Adrenal gland (tissue), 12 donors: ENCODE results near the gene COMMD1. TPM values are rescaled to one million over a fixed set of nuclear protein-coding genes. Genes with fewer than 3 reads are reported as not detected.

Experiments used
- DNase-seq, 7 donors: peaks; one replicate each; pipeline ENCODE4 v3.0.0-alpha.2; 2019 to 2020
- H3K27ac ChIP-seq, 5 donors: fragments of 200-600 bp; sonication (generic) in 4 of 5; 1 replicate in 3 of 5; 2 replicates in 2 of 5; pipeline versions ENCODE4 v1.5.1 to v1.8.0; 2016 to 2020; ENCODE audit warnings: mild to moderate bottlenecking in 1 of 5
- H3K27me3 ChIP-seq: fragments of 200-600 bp; 2 replicates; pipeline ENCODE4 v1.8.0; 2021
- H3K36me3 ChIP-seq, 2 donors: fragments of 200-600 bp; replicated peaks in 1 of 2; 1 replicate in 1 of 2; 2 replicates in 1 of 2; pipeline versions ENCODE4 v1.5.1 to v1.8.0; 2018 to 2022
- H3K4me1 ChIP-seq, 2 donors: fragments of 200-600 bp; replicated peaks in 1 of 2; 1 replicate in 1 of 2; 2 replicates in 1 of 2; pipeline versions ENCODE4 v1.5.1 to v1.8.0; 2018 to 2021
- H3K4me3 ChIP-seq, 4 donors: fragments of 200-600 bp; sonication (generic) in 3 of 4; one replicate each; pipeline ENCODE4 v1.5.1; 2016 to 2018
- H3K9me3 ChIP-seq, 3 donors: fragments of 200-600 bp; sonication (generic) in 1 of 3; replicated peaks in 1 of 3; 1 replicate in 2 of 3; 2 replicates in 1 of 3; pipeline versions ENCODE4 v1.5.1 to v1.8.0; 2016 to 2021
- CTCF ChIP-seq, 6 experiments: fragments of 450-650 bp in 4 of 6; fragments of 200-600 bp in 2 of 6; sonication (generic) in 1 of 6; IDR thresholded peaks; 1 replicate in 5 of 6; 2 replicates in 1 of 6; pipeline versions ENCODE4 v1.5.1 to v1.8.0; 2016 to 2021; ENCODE audit warnings: antibody characterized with exemption in 6 of 6, mild to moderate bottlenecking in 2 of 6, moderate library complexity in 1 of 6
- POLR2A ChIP-seq, 2 donors: fragments of 450-650 bp; IDR thresholded peaks; one replicate each; pipeline ENCODE4 v1.6.1; 2017; ENCODE audit warnings: antibody characterized with exemption in 2 of 2, mild to moderate bottlenecking in 2 of 2, moderate library complexity in 1 of 2
- WGBS, 4 donors: extraction: QIAGEN DNeasy Blood & Tissue Kit in 2 of 4; methylation state at CpG; one replicate each; pipeline versions ENCODE4 v1.1.5 to v1.1.7; 2013 to 2017; 5-methylcytosine and 5-hydroxymethylcytosine counted together
- intact Hi-C, 2 donors: fragments of 100-400 bp; cut with DNase I; formaldehyde crosslinking; loops; one replicate each; pipeline versions ENCODE4 v1.14.1 to v1.15.0; 2022 to 2023
- polyA plus RNA-seq, 3 donors: library from polyadenylated mRNA; stranded (reverse); fragments of 200-250 nt in 2 of 3; fragments of 350-450 nt in 1 of 3; fragmentation: Illumina TruSeq in 1 of 3; extraction: RNeasy Lipid Tissue Mini Kit (QIAGEN cat#74804) in 1 of 3; gene quantifications; one replicate each; pipeline ENCODE4 v1.2.3, GENCODE V29; 2013 to 2014
- total RNA-seq, 9 donors: library from RNA; depleted of rRNA in 4 of 9; stranded (reverse); fragments of >200 nt in 4 of 9; fragments of 120-200 nt in 1 of 9; fragmentation: NEBNext Ultra II Directional in 1 of 9; extraction: Animal tissue kit (Norgen Biotek cat#: 25700) in 1 of 9; gene quantifications; one replicate each; pipeline versions ENCODE4 v1.1.0 to v1.2.4, GENCODE V29; 2013 to 2023
- donor health status: healthy with polysubstance abuse.
- donor health status: Bipolar disorder and iron deficiency.
- donor health status: DM: yes; HTN: yes; CAD: no.
- donor health status: DM: no; HTN: no; CAD: no.
- donor health status: DM: no; HTN: no; CAD: no.
- donor health status: DM: yes; HTN: yes; CAD: no.

The COMMD1 gene
- total and polyA plus RNA-seq, 12 donors, result 35.5 to 89.9 (median 55.4) TPM

- Histone ChIP-seq H3K27me3 (no peaks in the 10 kb centered on the region), H3K4me1 (no peaks in the 10 kb centered on the region), H3K9me3 (no peaks in the 10 kb centered on the region), H3K27ac (no peak overlapping the region), H3K4me3 (no peak overlapping the region), H3K36me3 (no peaks in the 10 kb centered on the region)
- WGBS, 4 donors, result 89 to 92% (median 91%) methylated on average over 10 of the region's 10 CpGs
- TF ChIP-seq POLR2A (IDR thresholded peaks at IDR 0.05) (no peak), CTCF (IDR thresholded peaks at IDR 0.05) (no peak)
- intact Hi-C loops, result no loop called here
- DNase-seq, result no peak
Measured at GRCh38 chr2:62099523-62100175, 194.2 kb downstream of the COMMD1 start.

- no peak overlapping the region for H3K4me3 ChIP-seq
- no peaks in the 10 kb centered on the region for H3K36me3 ChIP-seq
- DNase-seq, result no peak
- H3K27me3 ChIP-seq, result no peaks in the 10 kb centered on the region
- no peaks in the 10 kb centered on the region for H3K9me3 ChIP-seq
- no peaks in the 10 kb centered on the region for H3K4me1 ChIP-seq
- intact Hi-C loops, result no loop called here
- H3K27ac ChIP-seq, result no peak overlapping the region
- 89 to 98% (median 94%) methylated on average over 2 of the region's 2 CpGs for WGBS, 4 donors
- TF ChIP-seq CTCF (IDR thresholded peaks at IDR 0.05), result no peak
- no peak for TF ChIP-seq POLR2A (IDR thresholded peaks at IDR 0.05)
Measured at GRCh38 chr2:62101886-62102285, 196.4 kb downstream of the COMMD1 start.

- DNase-seq, result no peak
- intact Hi-C loops, result no loop called here
- H3K36me3 ChIP-seq, result no peaks in the 10 kb centered on the region
- no peaks in the 10 kb centered on the region for H3K27me3 ChIP-seq
- no peaks in the 10 kb centered on the region for H3K9me3 ChIP-seq
- H3K4me3 ChIP-seq, result no peak overlapping the region
- TF ChIP-seq POLR2A (IDR thresholded peaks at IDR 0.05), result no peak
- TF ChIP-seq CTCF (IDR thresholded peaks at IDR 0.05), result no peak
- no peak overlapping the region for H3K27ac ChIP-seq
- 92 to 100% (median 93%) methylated on average over 1 of the region's 1 CpG for WGBS, 4 donors
- no peaks in the 10 kb centered on the region for H3K4me1 ChIP-seq
Measured at GRCh38 chr2:62102402-62102920, 197.0 kb downstream of the COMMD1 start.

- Histone ChIP-seq H3K4me3 (no peak overlapping the region), H3K9me3 (no peaks in the 10 kb centered on the region), H3K27me3 (no peaks in the 10 kb centered on the region), H3K36me3 (no peaks in the 10 kb centered on the region), H3K4me1 (peaks cover 3 to 9% of the 10 kb centered on the region in 2 donors), H3K27ac (no peak overlapping the region)
- DNase-seq, result no peak
- 86 to 93% (median 90%) methylated on average over 2 of the region's 2 CpGs for WGBS, 4 donors
- intact Hi-C loops, result no loop called here
- TF ChIP-seq CTCF (IDR thresholded peaks at IDR 0.05), result no peak
- no peak for TF ChIP-seq POLR2A (IDR thresholded peaks at IDR 0.05)
Measured at GRCh38 chr2:62109554-62109953, 204.1 kb downstream of the COMMD1 start.
